Prostate gland (tissue), 2 donors: Measurements from ENCODE around the gene MAPKAPK3. TPM values are rescaled to one million over a fixed set of nuclear protein-coding genes. Genes with fewer than 3 reads are reported as not detected.

Experiments
- DNase-seq: peaks from one replicate; pipeline ENCODE4 v3.0.0-alpha.2; 2019; ENCODE audit warnings: low spot score
- H3K27ac ChIP-seq, 2 donors: fragments of 200-600 bp; sonication (generic); 2 replicates each; pipeline ENCODE4 v1.5.1; 2017 to 2019
- H3K27me3 ChIP-seq: fragments of 200-600 bp; sonication (generic); replicated peaks from 2 replicates; pipeline ENCODE4 v1.5.1; 2019; ENCODE audit not compliant: insufficient read depth
- H3K36me3 ChIP-seq, 2 donors: fragments of 200-600 bp; sonication (generic); 1 replicate in 1 of 2; 2 replicates in 1 of 2; pipeline versions ENCODE4 v1.5.1 to v1.8.1; 2017 to 2019
- H3K4me1 ChIP-seq: fragments of 200-600 bp; sonication (generic); replicated peaks from 2 replicates; pipeline ENCODE4 v1.5.1; 2019
- H3K4me3 ChIP-seq, 2 donors: fragments of 200-600 bp; sonication (generic); 2 replicates each; pipeline ENCODE4 v1.5.1; 2017 to 2019
- H3K9me3 ChIP-seq: fragments of 200-600 bp; sonication (generic); 2 replicates; pipeline ENCODE4 v1.5.1; 2017
- POLR2A ChIP-seq: fragments of 450-650 bp; IDR thresholded peaks from one replicate; pipeline ENCODE4 v1.6.1; 2016; ENCODE audit warnings: antibody characterized with exemption, mild to moderate bottlenecking
- POLR2AphosphoS5 ChIP-seq: sonication (generic); formaldehyde crosslinking; IDR thresholded peaks from one replicate; pipeline ENCODE4 v1.6.1; 2017; ENCODE audit warnings: antibody characterized with exemption
- WGBS: methylation state at CpG from one replicate; pipeline ENCODE4 v1.1.5; 2018; 5-methylcytosine and 5-hydroxymethylcytosine counted together
- intact Hi-C: fragments of 100-400 bp; cut with DNase I; formaldehyde crosslinking; loops from one replicate; pipeline ENCODE4 v1.14.2; 2022
- microRNA-seq: library from miRNA; unstranded; fragments of <30 nt; microRNA quantifications from one replicate; pipeline ENCODE4, GENCODE V29; 2016
- small RNA-seq, 2 donors: library from RNA; depleted of rRNA; stranded (forward); fragments of <200 nt; gene quantifications; one replicate each; pipeline ENCODE3, GENCODE V24; 2016
- total RNA-seq, 2 donors: library from RNA; depleted of rRNA; stranded (reverse); fragments of >200 nt; gene quantifications; one replicate each; pipeline ENCODE4 v1.1.0, GENCODE V29; 2016
- TF ChIP-seq, protein P1 (sequence below), 4 experiments: fragments of 200-600 bp in 2 of 4; fragments of 450-650 bp in 2 of 4; sonication (generic) in 2 of 4; IDR thresholded peaks; 1 replicate in 3 of 4; 2 replicates in 1 of 4; pipeline ENCODE4 v1.5.1; 2016 to 2019; ENCODE audit warnings: antibody characterized with exemption in 4 of 4, mild to moderate bottlenecking in 2 of 4, moderate library complexity in 2 of 4

MAPKAPK3 gene
- total RNA-seq, 2 donors from 2014 or later = 33.2 to 52.3 TPM

DNA sequence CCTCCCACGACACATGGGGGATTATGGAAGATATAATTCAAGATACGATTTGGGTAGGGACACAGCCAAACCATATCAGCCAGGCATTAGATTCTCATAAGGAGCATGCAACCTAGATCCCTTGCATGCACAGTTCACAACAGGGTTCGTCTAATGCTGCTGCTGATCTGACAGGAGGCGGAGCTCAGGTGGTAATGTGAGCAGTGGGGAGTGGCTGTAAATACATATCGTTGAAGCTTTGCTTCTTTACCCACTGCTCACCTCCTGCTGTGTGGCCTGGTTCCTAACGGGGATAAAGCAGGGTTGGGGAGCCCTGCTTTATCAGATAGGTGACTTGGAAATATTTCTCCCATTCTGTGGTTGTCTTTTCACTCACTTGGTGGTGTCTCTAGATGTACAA lies 72.6 kb downstream of the MAPKAPK3 start:
- no peak overlapping the region for H3K4me3 ChIP-seq
- H3K9me3 ChIP-seq = no peaks in the 10 kb centered on the region
- no peaks in the 10 kb centered on the region for H3K4me1 ChIP-seq
- no peak overlapping the region for H3K27ac ChIP-seq
- TF ChIP-seq, protein P1, sequence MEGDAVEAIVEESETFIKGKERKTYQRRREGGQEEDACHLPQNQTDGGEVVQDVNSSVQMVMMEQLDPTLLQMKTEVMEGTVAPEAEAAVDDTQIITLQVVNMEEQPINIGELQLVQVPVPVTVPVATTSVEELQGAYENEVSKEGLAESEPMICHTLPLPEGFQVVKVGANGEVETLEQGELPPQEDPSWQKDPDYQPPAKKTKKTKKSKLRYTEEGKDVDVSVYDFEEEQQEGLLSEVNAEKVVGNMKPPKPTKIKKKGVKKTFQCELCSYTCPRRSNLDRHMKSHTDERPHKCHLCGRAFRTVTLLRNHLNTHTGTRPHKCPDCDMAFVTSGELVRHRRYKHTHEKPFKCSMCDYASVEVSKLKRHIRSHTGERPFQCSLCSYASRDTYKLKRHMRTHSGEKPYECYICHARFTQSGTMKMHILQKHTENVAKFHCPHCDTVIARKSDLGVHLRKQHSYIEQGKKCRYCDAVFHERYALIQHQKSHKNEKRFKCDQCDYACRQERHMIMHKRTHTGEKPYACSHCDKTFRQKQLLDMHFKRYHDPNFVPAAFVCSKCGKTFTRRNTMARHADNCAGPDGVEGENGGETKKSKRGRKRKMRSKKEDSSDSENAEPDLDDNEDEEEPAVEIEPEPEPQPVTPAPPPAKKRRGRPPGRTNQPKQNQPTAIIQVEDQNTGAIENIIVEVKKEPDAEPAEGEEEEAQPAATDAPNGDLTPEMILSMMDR (IDR thresholded peaks at IDR 0.05) = no peak
- no peak for TF ChIP-seq POLR2AphosphoS5
- no peak for TF ChIP-seq POLR2A
- intact Hi-C loops = no loop called here
- H3K36me3 ChIP-seq = no peaks in the 10 kb centered on the region
- H3K27me3 ChIP-seq = no peaks in the 10 kb centered on the region
- no peak for DNase-seq
- 33% methylated on average over 6 of the region's 6 CpGs for WGBS

DNA sequence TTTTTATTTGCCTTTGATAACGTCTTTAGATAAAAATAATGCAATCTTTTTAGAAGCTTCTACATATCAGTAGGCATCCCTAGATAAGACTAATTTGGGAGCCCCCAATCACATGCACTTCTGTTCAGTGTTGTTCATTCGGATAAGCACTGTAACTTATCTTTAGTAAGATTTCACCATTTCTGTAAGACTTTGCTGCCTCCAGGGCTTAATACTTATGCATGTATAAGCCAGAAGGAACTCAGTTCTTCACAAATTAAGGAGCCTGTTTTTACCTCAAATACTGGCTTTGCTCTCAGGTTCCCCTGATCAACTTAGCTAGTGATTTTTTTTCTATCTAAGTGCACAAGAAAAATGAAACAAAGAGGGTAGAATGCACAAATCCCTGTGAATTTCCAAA lies 78.1 kb downstream of the MAPKAPK3 start:
- no peak for TF ChIP-seq POLR2A
- TF ChIP-seq, protein P1 (IDR thresholded peaks at IDR 0.05) = no peak
- no peak for TF ChIP-seq POLR2AphosphoS5
- WGBS = 86% methylated on average over 2 of the region's 2 CpGs
- no peak for DNase-seq
- H3K27me3 ChIP-seq = no peaks in the 10 kb centered on the region
- no peaks in the 10 kb centered on the region for H3K36me3 ChIP-seq
- H3K9me3 ChIP-seq = no peaks in the 10 kb centered on the region
- intact Hi-C loops = no loop called here
- H3K27ac ChIP-seq = no peak overlapping the region
- H3K4me1 ChIP-seq = no peaks in the 10 kb centered on the region
- no peak overlapping the region for H3K4me3 ChIP-seq

DNA sequence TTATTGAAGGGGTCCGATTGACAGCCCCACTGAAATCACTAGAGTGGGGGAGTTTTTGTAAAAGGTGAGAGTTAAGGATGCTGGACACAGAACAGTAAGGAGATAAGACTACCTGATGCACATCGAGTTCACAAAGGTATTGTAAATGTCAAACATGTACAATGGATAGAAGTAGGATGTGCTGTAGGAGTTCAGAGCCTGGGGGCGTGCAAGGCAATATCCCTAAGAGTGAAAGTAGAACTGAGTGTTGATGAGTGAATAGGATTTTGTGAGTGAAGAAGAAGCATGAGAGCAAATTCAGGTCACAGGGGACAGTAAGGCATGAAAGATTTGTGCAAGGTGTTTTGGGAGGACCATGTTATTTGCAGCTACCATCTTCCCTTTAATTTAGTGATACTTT lies 79.3 kb downstream of the MAPKAPK3 start:
- intact Hi-C loops = no loop called here
- H3K4me1 ChIP-seq = no peaks in the 10 kb centered on the region
- DNase-seq = no peak
- 80% methylated on average over 3 of the region's 3 CpGs for WGBS
- no peak overlapping the region for H3K4me3 ChIP-seq
- no peaks in the 10 kb centered on the region for H3K27me3 ChIP-seq
- H3K9me3 ChIP-seq = no peaks in the 10 kb centered on the region
- no peak for TF ChIP-seq POLR2AphosphoS5
- H3K27ac ChIP-seq = no peak overlapping the region
- no peaks in the 10 kb centered on the region for H3K36me3 ChIP-seq

DNA sequence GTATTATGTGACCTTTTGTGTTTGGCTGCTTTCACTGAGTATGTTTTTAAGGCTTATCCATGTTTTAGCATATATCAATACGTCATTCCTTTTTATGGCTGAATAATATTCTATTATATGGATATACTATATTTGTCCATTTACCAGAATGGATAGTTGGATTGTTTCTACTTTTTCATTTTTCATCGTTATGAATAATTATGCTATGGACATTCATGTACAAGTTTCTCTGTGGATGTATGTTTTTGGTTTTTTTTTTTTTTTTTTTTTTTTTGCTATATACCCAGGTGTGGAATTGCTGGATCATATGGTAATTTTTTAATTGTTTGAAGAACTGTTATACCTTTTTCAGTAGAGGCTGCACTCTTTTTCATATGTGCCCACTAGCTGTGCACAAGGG lies 81.3 kb downstream of the MAPKAPK3 start:
- intact Hi-C loops = no loop called here
- Histone ChIP-seq H3K36me3 (no peaks in the 10 kb centered on the region), H3K9me3 (no peaks in the 10 kb centered on the region), H3K27me3 (no peaks in the 10 kb centered on the region), H3K4me3 (no peak overlapping the region), H3K27ac (no peak overlapping the region), H3K4me1 (no peaks in the 10 kb centered on the region)
- TF ChIP-seq POLR2AphosphoS5 (no peak), POLR2A (no peak)
- TF ChIP-seq, protein P1 (IDR thresholded peaks at IDR 0.05) = no peak
- no peak for DNase-seq
- 100% methylated on average over 2 of the region's 2 CpGs for WGBS

Small RNAs within 50 kb of the gene (microRNA-seq; reads per million reads assigned to microRNA genes)
- 3.1 reads per million, percentile 36 among the genes with 10 or more reads in this experiment for gene MIR4787

Small RNAs within 50 kb of the gene (small RNA-seq; reads per million reads assigned to genes)
- gene MIR4787 = 0 to 0.40 reads per million in 2 donors
- gene PPIAP69 = 0 reads per million in 2 donors

Other genes starting within 250 kb of the MAPKAPK3 start
- 1 to 10 TPM; 5.6 to 9.1 TPM for gene CACNA2D2, start 113.5 kb upstream of the MAPKAPK3 start, total RNA-seq
- 10 to 100 TPM in 1 of 2 donors, 1 to 10 TPM in 1; 7.5 to 11.0 TPM for gene C3orf18, start 49.4 kb upstream of the MAPKAPK3 start, total RNA-seq
- gene HEMK1, start 47.6 kb upstream of the MAPKAPK3 start, total RNA-seq = 10 to 100 TPM in 1 of 2 donors, 1 to 10 TPM in 1; 8.5 to 17.1 TPM
- gene CISH, start 5.4 kb upstream of the MAPKAPK3 start, total RNA-seq = 1 to 10 TPM; 5.1 to 7.6 TPM
- gene DOCK3, start 57.8 kb downstream of the MAPKAPK3 start, total RNA-seq = 1 to 10 TPM in 1 of 2 donors, under 1 TPM in 1; 0.36 to 6.3 TPM